HUES48 (cell line): ENCODE results near the gene ZNF438.
A peak's percentile ranks its signal among the peaks of the same experiment; 100 is the strongest.
"Not testable (repeated sequence)": the region's sequence is repeated elsewhere in the genome, so short reads cannot be mapped to it uniquely, and the experiment has no call there.

Experiments
- H3K27ac ChIP-seq: one replicate; pipeline ENCODE4 v1.7.0; 2013; ENCODE audit warnings: low read depth, low read length, inconsistent platforms
- H3K27me3 ChIP-seq: 2 replicates; pipeline ENCODE4 v1.6.1; 2013; ENCODE audit warnings: mild to moderate bottlenecking, low read length; ENCODE audit not compliant: control insufficient read depth, insufficient read depth
- H3K36me3 ChIP-seq: 2 replicates; pipeline ENCODE4 v1.6.1; 2013; ENCODE audit warnings: low read length; ENCODE audit not compliant: control insufficient read depth, insufficient read depth
- H3K4me1 ChIP-seq: 2 replicates; pipeline ENCODE4 v1.6.1; 2013; ENCODE audit warnings: mild to moderate bottlenecking, low read length; ENCODE audit not compliant: control insufficient read depth, insufficient read depth
- H3K4me3 ChIP-seq: 2 replicates; pipeline ENCODE4 v1.5.1; 2013; ENCODE audit warnings: mild to moderate bottlenecking, low read depth, low read length
- H3K9ac ChIP-seq: 2 replicates; pipeline ENCODE4 v1.6.1; 2013; ENCODE audit warnings: mild to moderate bottlenecking, low read depth, low read length, moderate library complexity
- H3K9me3 ChIP-seq: 2 replicates; pipeline ENCODE4 v1.6.1; 2013; ENCODE audit warnings: low read length; ENCODE audit not compliant: control insufficient read depth, insufficient read depth

The ZNF438 gene

DNA sequence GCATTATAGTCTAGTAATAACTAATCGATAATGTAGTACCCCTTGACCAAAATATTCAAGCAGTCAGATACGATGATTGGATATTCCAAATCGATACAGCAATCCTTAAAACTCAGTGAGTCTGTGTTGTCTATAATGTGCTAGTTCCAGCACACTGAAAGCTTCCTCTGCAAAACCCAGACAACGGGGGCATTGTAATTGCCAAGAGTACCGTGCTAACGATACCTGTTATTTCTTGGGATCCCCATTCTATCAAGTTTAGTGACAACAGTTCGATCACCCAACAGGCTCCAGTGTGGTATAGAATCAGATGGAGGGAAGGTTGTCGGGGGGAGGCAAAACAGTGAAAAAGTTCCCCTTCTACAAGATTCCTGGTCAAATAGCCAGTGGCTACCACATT is 865 bp downstream of the ZNF438 start:
- H3K27ac ChIP-seq: peak overlapping the region; percentile 99
- no peaks in the 10 kb centered on the region for H3K36me3 ChIP-seq
- no peak overlapping the region for H3K9ac ChIP-seq

DNA sequence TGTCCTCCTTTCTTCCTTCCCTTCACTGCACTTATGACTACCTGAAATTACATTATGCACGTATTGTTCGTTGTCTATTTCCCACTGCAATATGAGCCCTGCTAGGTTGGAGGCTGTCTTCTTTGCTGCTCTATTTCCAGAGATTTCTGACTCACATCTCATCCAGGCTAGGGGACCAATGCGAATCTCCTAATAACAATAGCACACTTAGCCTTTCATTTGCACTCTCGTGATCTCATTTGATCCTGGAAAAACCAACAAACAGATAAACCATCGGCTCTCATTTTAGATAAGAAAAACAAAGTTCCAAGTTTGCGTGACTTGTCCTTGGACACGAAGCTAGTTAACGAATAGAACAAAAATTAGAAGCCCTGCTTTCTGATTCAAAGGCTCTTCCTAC is 1.4 kb downstream of the ZNF438 start:
- Histone ChIP-seq H3K4me3 (no peak overlapping the region), H3K36me3 (no peaks in the 10 kb centered on the region), H3K27ac (peak overlapping the region; percentile 99), H3K4me1 (peaks cover 26% of the 10 kb centered on the region), H3K9ac (no peak overlapping the region), H3K27me3 (peaks cover 30% of the 10 kb centered on the region), H3K9me3 (no peaks in the 10 kb centered on the region)

More for the DNA sequence above, 865 bp downstream of the ZNF438 start:
- Histone ChIP-seq H3K9me3 (no peaks in the 10 kb centered on the region), H3K4me3 (peak overlapping the region; percentile 81), H3K4me1 (peaks cover 31% of the 10 kb centered on the region), H3K27me3 (peaks cover 31% of the 10 kb centered on the region)

DNA sequence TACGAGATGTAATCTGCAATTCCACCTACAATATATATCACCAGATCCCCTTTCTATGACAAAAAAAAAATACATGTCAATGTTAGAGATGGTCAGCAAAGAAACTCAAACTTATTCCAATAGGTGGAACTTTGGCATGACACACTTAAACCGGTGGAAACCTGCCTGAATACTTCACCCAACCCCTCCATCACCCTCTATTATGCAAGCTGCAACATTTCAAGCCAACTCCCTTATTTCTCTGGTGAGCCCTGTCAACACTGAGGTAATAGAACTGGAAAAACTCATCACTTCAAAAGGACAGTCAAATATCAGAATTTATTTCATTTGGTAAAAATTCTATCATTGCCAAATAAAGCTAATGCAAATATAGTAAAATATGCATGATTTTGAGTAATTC is 3.6 kb downstream of the ZNF438 start:
- no peaks in the 10 kb centered on the region for H3K36me3 ChIP-seq
- H3K4me3 ChIP-seq: no peak overlapping the region
- no peak overlapping the region for H3K27ac ChIP-seq
- H3K27me3 ChIP-seq: peaks cover 15% of the 10 kb centered on the region
- H3K9ac ChIP-seq: no peak overlapping the region
- peaks cover 23% of the 10 kb centered on the region for H3K4me1 ChIP-seq
- no peaks in the 10 kb centered on the region for H3K9me3 ChIP-seq

DNA sequence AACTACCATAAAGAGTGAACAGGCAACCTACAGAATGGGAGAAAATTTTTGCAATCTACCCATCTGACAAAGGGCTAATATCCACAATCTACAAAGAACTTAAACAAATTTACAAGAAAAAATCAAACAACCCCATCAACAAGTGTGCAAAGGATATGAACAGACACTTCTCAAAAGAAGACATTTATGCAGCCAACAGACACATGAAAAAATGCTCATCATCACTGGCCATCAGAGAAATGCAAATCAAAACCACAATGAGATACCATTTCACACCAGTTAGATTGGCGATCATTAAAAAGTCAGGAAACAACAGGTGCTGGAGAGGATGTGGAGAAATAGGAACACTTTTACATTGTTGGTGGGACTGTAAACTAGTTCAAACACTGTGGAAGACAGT is 5.4 kb downstream of the ZNF438 start:
- Histone ChIP-seq H3K27me3 (peaks cover 14% of the 10 kb centered on the region), H3K4me1 (peaks cover 23% of the 10 kb centered on the region)
- H3K4me3 ChIP-seq, H3K9me3 ChIP-seq, H3K36me3 ChIP-seq, H3K9ac ChIP-seq, H3K27ac ChIP-seq: not testable (repeated sequence)

DNA sequence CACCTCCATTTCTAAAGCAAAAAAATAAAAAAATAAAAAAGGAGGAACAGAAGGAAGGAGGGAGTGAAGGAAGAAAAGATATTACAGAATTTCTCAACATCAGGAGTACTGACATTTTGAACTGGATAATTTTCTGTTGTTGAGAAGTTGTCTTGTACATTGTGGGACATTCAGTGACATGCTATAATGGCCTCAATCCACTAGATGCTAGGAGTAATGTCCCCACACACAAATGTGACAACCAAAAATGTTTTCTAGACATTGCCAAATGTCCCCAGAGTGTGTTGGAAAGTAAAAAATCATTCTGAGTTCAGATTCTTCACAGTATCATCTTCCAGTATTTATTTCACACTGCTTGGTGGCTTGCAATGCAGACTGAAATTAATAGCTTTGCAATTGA is 6.5 kb downstream of the ZNF438 start:
- Histone ChIP-seq H3K9ac (no peak overlapping the region), H3K27ac (no peak overlapping the region), H3K4me1 (peaks cover 13% of the 10 kb centered on the region), H3K9me3 (no peaks in the 10 kb centered on the region), H3K27me3 (peaks cover 3% of the 10 kb centered on the region), H3K4me3 (no peak overlapping the region), H3K36me3 (no peaks in the 10 kb centered on the region)

DNA sequence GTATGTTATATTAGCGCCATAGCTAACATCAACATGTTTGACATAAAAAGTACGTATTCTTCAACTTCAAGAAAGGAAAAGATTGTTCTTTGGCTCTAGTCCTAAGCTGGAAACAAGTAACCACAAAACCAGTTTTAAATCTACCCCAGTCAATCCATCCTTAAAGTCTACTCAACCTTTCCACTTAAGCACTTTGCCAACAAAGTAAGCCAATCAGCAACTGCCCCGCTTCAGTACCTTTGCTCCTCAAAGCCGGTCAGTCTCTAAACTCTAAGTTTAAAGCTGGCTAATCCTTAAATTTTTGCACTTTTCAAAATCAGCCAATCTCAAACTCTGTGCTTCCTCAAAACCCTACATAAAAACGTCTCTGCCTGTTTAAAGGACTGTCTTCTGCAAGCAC is 8.1 kb downstream of the ZNF438 start:
- Histone ChIP-seq H3K9ac (no peak overlapping the region), H3K9me3 (no peaks in the 10 kb centered on the region), H3K27me3 (no peaks in the 10 kb centered on the region), H3K36me3 (no peaks in the 10 kb centered on the region), H3K4me3 (no peak overlapping the region), H3K27ac (no peak overlapping the region), H3K4me1 (peaks cover 21% of the 10 kb centered on the region)

DNA sequence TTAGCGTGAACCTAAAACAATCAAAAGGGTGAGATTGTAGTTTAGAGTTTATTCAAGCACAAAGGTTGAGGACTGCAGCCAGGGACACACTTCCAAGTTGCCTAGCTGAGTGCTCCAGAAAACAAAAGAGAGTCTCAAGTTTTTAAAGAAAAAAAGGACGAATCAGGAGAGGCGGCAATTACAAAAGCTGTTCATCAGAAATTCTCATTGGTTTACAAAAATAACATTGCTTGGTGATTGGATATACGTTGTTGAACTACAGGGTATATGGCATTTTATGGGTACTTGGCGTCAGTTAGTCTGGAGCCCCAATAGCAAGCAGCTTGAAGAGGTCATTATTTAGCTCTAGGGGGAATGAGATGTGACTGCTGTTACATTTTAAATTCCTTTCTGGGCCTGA is 11.5 kb downstream of the ZNF438 start:
- Histone ChIP-seq H3K27me3 (no peaks in the 10 kb centered on the region), H3K9ac (no peak overlapping the region), H3K36me3 (no peaks in the 10 kb centered on the region), H3K27ac (no peak overlapping the region), H3K4me1 (peaks cover 18% of the 10 kb centered on the region), H3K9me3 (no peaks in the 10 kb centered on the region), H3K4me3 (no peak overlapping the region)

DNA sequence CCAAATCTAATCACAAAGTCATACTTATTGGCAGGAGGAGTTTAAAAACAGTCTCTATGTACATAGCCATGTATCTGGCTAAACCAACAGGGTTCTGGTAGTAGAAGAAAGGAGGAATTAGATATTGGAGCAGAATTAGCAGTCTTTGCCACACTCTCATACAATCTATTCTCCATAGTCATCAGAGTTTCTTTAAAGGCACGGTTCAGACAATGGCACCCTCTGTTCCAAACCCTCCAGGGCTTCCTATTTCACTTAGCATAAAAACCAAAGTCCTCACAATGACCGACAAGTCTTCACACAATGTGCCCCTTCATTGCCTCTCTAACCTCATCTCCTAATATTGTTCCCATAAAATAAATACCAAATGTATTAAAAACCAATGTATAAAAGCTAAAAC is 12.7 kb downstream of the ZNF438 start:
- Histone ChIP-seq H3K9me3 (no peaks in the 10 kb centered on the region), H3K36me3 (no peaks in the 10 kb centered on the region), H3K27me3 (no peaks in the 10 kb centered on the region), H3K4me3 (no peak overlapping the region), H3K9ac (no peak overlapping the region), H3K4me1 (peaks cover 18% of the 10 kb centered on the region), H3K27ac (peak overlapping the region; percentile 3)

DNA sequence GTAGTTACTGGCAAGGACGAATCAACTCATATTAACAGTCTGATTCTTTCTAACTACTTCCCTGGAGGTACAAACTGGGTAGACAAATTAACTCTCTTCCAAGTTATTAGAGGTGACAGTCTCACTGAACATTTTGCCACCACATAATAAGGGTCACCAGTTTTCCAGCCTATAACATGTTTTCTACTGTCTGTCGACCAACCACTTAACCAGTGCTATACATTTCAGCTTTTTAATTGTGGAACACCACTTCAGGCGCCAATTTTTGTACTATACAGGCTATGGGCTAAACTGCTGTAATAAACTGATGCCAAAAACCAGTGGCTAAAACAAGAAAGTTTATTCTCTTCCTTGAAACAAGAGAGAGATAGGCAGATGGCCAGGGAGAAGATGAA is 13.3 kb downstream of the ZNF438 start:
- Histone ChIP-seq H3K4me3 (no peak overlapping the region), H3K9me3 (no peaks in the 10 kb centered on the region), H3K27me3 (no peaks in the 10 kb centered on the region), H3K4me1 (peaks cover 18% of the 10 kb centered on the region), H3K36me3 (no peaks in the 10 kb centered on the region), H3K9ac (no peak overlapping the region), H3K27ac (peak overlapping the region; percentile 3)

DNA sequence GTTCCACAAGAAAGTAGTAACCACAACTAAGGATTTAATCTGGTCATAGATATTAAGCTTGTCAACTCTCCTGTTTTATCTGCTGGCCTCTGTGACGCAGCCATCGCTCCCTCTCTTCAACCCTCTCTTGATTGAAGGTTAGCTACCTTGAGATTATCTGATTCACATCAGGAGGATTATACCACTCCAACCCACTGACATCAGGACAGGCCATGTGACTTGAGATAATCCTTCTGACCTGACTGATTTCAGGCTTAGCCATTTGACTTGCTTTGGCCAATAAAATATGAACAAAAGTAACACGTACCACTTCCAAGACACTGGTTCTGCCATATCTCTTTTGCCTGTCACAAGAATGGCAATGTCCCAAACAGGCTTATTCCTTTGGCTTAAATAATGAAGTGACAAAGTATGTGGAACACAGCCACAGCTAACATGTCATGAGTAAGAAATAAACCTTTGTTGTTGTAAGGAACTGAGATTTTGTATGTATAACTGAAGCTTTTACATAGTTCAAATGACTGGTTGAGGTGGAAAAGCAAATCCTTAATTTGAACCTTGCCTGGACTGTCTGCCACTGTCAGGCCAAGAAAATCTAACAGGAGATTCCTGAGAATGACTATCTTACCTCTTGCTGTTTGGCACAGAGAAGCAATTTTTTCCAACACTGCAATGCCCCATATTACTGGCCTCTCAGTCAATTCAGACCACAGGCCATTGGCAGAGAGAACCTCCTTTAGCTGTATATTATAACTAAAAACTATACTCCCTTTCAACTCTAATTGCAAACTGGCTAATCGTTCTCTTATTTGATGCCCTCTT is 13.9 kb downstream of the ZNF438 start:
- H3K4me1 ChIP-seq: peaks cover 18% of the 10 kb centered on the region
- no peak overlapping the region for H3K9ac ChIP-seq
- no peak overlapping the region for H3K27ac ChIP-seq
- no peaks in the 10 kb centered on the region for H3K36me3 ChIP-seq
- no peaks in the 10 kb centered on the region for H3K9me3 ChIP-seq
- H3K27me3 ChIP-seq: no peaks in the 10 kb centered on the region
- no peak overlapping the region for H3K4me3 ChIP-seq

DNA sequence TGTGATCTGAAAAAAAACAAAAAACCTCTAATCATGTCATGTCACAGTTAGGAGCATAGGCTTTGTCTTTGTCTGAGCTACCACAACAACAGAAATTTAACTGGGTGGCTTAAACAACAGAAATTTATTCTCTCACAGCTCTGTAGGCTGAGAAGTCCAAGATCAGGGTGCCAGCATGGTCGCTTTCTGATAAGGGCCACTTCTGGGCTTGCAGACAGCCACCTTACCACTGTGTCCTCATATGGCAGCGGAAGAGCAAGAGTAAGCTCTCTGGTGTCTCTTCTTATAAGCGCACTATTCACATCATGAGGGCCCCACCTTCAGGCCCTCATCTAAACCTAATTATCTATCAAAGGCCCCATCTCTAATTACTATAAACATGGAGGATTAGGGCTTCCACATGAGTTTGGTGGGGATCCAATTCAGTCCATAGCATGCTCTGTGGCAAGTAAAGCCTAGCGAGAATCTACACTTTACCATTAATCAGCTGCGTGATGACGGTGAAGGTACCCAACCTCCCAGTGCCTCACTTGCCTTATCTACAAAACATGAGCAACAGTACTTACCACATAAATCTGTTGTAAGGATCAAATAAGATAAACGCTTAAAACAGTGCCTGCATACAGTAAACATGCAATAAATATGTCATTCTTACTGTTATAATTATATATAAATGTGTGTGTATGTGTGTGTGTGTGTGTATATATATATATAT is 17.3 kb downstream of the ZNF438 start:
- no peak overlapping the region for H3K4me3 ChIP-seq
- H3K9ac ChIP-seq: no peak overlapping the region
- no peaks in the 10 kb centered on the region for H3K36me3 ChIP-seq
- no peaks in the 10 kb centered on the region for H3K27me3 ChIP-seq
- peaks cover 8% of the 10 kb centered on the region for H3K4me1 ChIP-seq
- no peak overlapping the region for H3K27ac ChIP-seq
- no peaks in the 10 kb centered on the region for H3K9me3 ChIP-seq
